ENCODE data around the gene DHRS13.

The DHRS13 gene, protein sequence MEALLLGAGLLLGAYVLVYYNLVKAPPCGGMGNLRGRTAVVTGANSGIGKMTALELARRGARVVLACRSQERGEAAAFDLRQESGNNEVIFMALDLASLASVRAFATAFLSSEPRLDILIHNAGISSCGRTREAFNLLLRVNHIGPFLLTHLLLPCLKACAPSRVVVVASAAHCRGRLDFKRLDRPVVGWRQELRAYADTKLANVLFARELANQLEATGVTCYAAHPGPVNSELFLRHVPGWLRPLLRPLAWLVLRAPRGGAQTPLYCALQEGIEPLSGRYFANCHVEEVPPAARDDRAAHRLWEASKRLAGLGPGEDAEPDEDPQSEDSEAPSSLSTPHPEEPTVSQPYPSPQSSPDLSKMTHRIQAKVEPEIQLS

DNA sequence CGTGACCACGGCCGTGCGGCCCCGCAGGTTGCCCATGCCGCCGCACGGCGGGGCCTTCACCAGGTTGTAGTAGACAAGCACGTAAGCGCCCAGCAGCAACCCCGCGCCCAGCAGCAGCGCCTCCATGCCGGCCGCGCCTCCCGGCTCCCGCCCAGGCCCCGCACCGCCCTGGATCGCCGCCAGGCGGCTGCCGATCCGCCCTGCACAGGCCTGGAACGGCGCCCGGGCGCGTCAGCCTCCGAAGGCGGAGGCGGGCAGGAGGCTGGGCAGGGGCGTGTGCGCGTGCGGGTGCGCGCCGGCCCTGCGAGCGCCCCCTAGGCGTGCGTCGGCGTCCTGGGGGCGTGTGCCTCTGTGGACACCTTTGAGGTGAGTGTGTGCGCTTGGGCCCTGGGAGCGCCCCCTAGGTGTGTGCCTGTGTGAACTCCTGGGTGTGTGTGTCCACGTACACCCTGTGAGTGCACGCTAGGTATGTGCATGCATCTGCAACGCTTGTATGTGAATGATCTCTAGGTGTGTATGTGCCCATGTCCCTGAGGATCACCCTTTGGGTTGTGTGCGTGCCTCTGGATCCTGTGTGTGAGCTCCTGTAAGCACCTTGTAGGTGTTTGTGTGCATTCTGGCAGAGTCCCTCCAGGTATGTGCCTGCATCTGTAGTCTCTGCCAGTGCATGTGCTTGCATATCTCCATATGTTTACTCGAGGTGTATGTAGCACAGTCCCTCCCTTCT, at the start of gene DHRS13:
DHRS13 (minus strand) TSS at position 261 of the 727 bp plus-strand sequence; CDS start at position 126, 135 bp downstream.
- TF ChIP-seq, protein P1, sequence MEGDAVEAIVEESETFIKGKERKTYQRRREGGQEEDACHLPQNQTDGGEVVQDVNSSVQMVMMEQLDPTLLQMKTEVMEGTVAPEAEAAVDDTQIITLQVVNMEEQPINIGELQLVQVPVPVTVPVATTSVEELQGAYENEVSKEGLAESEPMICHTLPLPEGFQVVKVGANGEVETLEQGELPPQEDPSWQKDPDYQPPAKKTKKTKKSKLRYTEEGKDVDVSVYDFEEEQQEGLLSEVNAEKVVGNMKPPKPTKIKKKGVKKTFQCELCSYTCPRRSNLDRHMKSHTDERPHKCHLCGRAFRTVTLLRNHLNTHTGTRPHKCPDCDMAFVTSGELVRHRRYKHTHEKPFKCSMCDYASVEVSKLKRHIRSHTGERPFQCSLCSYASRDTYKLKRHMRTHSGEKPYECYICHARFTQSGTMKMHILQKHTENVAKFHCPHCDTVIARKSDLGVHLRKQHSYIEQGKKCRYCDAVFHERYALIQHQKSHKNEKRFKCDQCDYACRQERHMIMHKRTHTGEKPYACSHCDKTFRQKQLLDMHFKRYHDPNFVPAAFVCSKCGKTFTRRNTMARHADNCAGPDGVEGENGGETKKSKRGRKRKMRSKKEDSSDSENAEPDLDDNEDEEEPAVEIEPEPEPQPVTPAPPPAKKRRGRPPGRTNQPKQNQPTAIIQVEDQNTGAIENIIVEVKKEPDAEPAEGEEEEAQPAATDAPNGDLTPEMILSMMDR (IDR thresholded peaks at IDR 0.05; ENCODE audit: low read length, missing control alignments) = peak; percentile 46
- peak within 1 kb of the TSS; percentile 59 for H3K4me3 ChIP-seq (replicated peaks; ENCODE audit: low read depth, low read length)
- peak; percentile 88 for DNase-seq (ENCODE audit: low read depth)

DNA sequence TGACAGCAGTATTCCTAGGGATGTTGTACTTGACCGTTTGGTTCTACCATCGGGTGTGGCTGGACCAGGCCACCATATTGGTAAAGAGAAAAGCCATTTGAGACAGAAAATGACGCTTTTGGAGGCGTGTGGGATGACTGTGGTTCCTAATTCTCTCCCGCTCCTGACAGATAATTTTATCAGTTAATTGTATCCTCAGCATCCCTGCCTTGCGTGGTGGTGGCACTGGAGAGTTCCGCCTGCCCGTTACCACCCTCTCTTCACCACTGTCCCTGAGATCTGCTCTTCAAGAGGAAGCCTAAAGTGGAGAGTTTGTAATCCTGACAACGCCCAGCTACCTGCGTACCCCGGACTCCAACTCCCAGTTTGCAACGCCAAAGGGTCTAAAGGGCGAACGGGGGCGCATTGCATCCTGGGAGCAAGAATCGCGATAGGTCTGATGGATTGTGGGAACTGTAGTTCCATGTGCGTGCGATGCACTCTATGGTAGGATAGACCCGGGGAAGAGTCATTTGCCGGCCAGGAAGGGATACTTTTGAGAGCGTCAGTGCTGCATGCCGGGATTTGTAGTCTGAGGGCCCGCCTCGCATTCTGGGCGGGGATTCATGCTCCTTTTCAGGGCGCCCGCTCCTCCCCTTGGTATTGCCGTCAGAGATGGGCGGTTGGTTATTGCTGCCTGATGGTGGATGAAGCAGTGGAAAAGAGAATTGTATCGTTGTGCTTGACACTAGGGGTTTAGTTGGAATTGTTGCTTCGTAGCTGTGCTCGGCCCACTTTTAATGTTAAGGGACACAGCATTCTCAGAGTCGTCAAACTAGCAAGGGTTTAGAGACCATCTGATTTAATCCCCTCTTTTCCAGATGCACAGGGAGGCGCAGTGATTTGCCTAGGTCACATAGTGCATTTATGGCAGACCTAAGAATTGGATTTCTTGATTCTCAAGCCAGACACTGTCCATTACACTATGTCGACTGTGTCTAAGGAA, 49.4 kb upstream of the DHRS13 start:
- peak; percentile 100 for DNase-seq (ENCODE audit: low read depth)
- TF ChIP-seq, protein P1 (IDR thresholded peaks at IDR 0.05; ENCODE audit: low read length, missing control alignments) = no peak
- H3K4me3 ChIP-seq (replicated peaks; ENCODE audit: low read depth, low read length) = peak overlapping the region; percentile 93

DNA sequence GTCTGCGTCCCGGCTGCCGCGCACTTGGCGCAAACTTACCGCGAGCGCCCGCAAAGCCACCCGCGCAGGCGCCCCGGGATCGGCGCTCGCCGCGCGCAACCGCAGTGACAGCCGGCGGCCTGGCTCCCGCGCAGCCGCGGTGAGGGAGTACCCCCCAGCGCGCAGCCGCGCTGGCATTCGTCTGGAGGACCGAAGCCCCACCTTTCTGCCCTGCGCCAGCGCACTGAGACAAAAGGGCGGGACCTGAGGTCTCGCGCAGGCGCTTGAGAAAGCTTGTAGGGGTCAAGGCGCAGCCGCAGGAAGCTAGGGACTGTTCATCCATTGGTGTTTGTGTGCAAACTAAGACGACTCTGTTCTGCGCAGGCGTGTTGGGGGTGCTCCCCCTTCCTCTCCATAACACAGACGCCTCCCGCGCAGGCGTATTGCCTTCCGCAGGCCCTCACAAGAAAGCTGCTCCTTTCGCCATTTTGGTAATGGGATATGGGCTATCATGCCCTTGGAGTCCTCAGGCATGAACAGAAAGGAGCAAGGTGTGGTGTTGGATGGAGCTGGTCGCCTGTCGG, 48.6 kb upstream of the DHRS13 start, which contains the start of gene PHF12:
PHF12 (minus strand) TSS at position 91 of the 563 bp plus-strand sequence. CDS start 558 bp downstream, outside the sequence.
- peak; percentile 100 for DNase-seq (ENCODE audit: low read depth)
- peak within 1 kb of the TSS; percentile 93 for H3K4me3 ChIP-seq (replicated peaks; ENCODE audit: low read depth, low read length)
- TF ChIP-seq, protein P1 (IDR thresholded peaks at IDR 0.05; ENCODE audit: low read length, missing control alignments) = no peak

DNA sequence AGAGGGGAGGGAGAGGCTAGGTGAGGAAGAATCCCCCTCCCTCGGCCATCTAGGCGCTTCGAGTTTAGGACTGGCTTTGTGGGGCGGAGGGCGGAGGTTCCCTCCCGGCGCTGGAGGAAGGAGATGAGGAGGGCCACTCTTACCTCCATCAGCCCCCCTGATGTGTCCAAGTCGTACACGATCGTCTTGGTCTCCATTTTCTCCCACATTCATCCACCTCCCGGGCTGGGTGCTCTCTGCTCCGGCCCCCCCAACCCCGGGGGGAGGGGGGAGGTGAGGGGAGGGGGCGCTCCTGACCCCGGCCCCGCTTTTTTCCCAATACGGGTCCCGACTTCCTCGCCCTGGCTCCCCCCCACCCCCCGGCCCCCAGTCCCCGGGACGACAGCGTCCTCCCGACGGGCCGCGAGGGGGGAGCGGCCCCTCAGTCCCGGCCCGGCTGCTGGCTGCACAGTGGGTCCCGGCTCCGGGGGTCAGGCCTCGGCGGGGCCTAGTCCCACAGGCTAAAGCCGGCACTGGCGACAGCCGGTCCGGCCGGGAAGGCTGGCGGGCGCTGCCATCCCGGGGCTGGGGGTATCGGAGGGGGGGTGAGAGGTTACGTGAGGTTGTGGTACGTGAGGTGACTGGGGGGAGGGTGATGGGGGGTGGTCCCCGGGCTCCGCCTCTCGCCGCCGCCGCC, 48.0 kb upstream of the DHRS13 start:
- TF ChIP-seq, protein P1 (IDR thresholded peaks at IDR 0.05; ENCODE audit: low read length, missing control alignments) = no peak
- no peak for DNase-seq (ENCODE audit: low read depth)
- peak overlapping the region; percentile 93 for H3K4me3 ChIP-seq (replicated peaks; ENCODE audit: low read depth, low read length)

DNA sequence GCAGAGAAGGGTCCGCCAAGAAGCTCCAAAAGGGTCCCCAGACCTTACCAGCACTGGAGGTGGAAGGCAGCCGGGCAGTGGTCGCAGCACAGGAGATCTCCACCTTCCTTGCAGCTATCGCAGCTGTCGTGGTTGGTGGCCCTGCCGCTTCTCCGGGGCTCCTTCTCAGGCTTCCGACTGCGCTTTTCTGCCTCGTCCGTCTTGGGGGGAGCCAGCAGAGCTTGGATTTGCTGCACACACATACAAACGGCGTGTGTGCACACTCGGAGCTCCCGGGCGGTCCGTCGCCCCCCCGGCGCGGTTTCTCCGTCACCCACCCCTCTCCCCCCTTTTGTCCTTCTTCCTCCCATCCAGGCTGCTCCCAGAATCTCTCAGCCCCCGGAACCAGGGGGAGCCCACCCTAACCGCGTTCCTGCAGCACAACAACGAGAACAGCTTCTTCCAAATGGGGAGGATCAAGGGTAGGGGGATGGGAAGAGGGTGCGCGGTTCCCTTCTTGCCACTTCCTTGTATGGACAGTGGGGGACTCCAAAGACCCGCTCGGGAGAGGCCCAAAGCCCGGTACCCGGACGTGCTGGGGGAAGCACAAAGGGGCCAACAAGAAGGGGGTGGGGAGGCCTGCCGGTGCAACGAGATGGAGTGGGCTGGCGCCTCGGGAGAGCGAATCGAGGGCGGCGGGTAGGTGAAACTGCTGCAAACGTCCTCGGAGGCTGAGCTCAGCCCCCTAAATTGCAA, 47.3 kb upstream of the DHRS13 start:
- DNase-seq (ENCODE audit: low read depth) = peak; percentile 48
- TF ChIP-seq, protein P1 (IDR thresholded peaks at IDR 0.05; ENCODE audit: low read length, missing control alignments) = no peak
- H3K4me3 ChIP-seq (replicated peaks; ENCODE audit: low read depth, low read length) = peak overlapping the region; percentile 93

Data from fibroblast of pulmonary artery (primary cell).